Liver (tissue), 9 donors: ENCODE measurements around the gene C3orf20. TPM values are rescaled to one million over a fixed set of nuclear protein-coding genes. Genes with fewer than 3 reads are reported as not detected.
"Not testable (repeated sequence)": the region's sequence is repeated elsewhere in the genome, so short reads cannot be mapped to it uniquely, and the experiment has no call there.

ENCODE experiments used
- DNase-seq: peaks from one replicate; pipeline ENCODE4 v3.0.0-alpha.2; 2017; ENCODE audit warnings: low spot score
- H3K27ac ChIP-seq, 2 donors: one replicate each; pipeline ENCODE4 v1.7.0; 2013; ENCODE audit warnings: inconsistent platforms in 2 of 2, low read length in 2 of 2, control low read depth in 1 of 2, low read depth in 1 of 2, mild to moderate bottlenecking in 1 of 2
- H3K27me3 ChIP-seq, 4 donors: one replicate each; pipeline versions ENCODE4 v1.6.1 to v1.7.0; 2013; ENCODE audit warnings: low read length in 3 of 4, inconsistent platforms in 1 of 4, mild to moderate bottlenecking in 1 of 4, moderate library complexity in 1 of 4; ENCODE audit not compliant: control insufficient read depth in 4 of 4, insufficient read depth in 4 of 4
- H3K36me3 ChIP-seq, 4 donors: one replicate each; pipeline versions ENCODE4 v1.6.1 to v1.7.0; 2013; ENCODE audit warnings: low read length in 3 of 4, mild to moderate bottlenecking in 3 of 4, low read depth in 1 of 4, moderate library complexity in 1 of 4; ENCODE audit not compliant: control insufficient read depth in 4 of 4, insufficient read depth in 3 of 4
- H3K4me1 ChIP-seq, 4 donors: one replicate each; pipeline versions ENCODE4 v1.6.1 to v1.7.0; 2013; ENCODE audit warnings: low read length in 3 of 4, mild to moderate bottlenecking in 3 of 4, moderate library complexity in 1 of 4; ENCODE audit not compliant: control insufficient read depth in 4 of 4, insufficient read depth in 4 of 4
- H3K4me3 ChIP-seq, 3 donors: one replicate each; pipeline versions ENCODE4 v1.6.1 to v1.7.0; 2013; ENCODE audit warnings: low read length in 3 of 3, control low read depth in 1 of 3, low read depth in 1 of 3, mild to moderate bottlenecking in 1 of 3
- H3K9ac ChIP-seq, 2 donors: one replicate each; pipeline ENCODE4 v1.7.0; 2013; ENCODE audit warnings: low read length in 2 of 2, mild to moderate bottlenecking in 2 of 2, moderate library complexity in 2 of 2, control low read depth in 1 of 2, low read depth in 1 of 2
- H3K9me3 ChIP-seq, 4 donors: one replicate each; pipeline versions ENCODE4 v1.6.1 to v1.7.0; 2013; ENCODE audit warnings: low read length in 3 of 4; ENCODE audit not compliant: control insufficient read depth in 4 of 4
- ATF3 ChIP-seq: IDR thresholded peaks from 2 replicates; pipeline ENCODE4 v1.6.1; 2016; ENCODE audit warnings: antibody characterized with exemption
- CTCF ChIP-seq: fragments of 150-350 bp; IDR thresholded peaks from 2 replicates; pipeline ENCODE4 v1.5.1; 2017; ENCODE audit warnings: improper control_type of control experiment, low read depth, low read length; ENCODE audit not compliant: missing input control
- EGR1 ChIP-seq, 2 donors: IDR thresholded peaks; 2 replicates each; pipeline ENCODE4 v1.6.1; 2016 to 2018; ENCODE audit warnings: antibody characterized with exemption in 2 of 2, low read depth in 2 of 2
- FOXA1 ChIP-seq: IDR thresholded peaks from 2 replicates; pipeline ENCODE4 v1.6.1; 2016; ENCODE audit warnings: antibody characterized with exemption
- FOXA2 ChIP-seq: IDR thresholded peaks from 2 replicates; pipeline ENCODE4 v1.6.1; 2016; ENCODE audit warnings: antibody characterized with exemption
- GABPA ChIP-seq, 2 donors: IDR thresholded peaks in 1 of 2; conservative IDR thresholded peaks in 1 of 2; 2 replicates each; pipeline ENCODE4 v1.6.1; 2016; ENCODE audit warnings: antibody characterized with exemption in 2 of 2, mild to moderate bottlenecking in 1 of 2, moderate library complexity in 1 of 2
- HNF4A ChIP-seq, 2 donors: conservative IDR thresholded peaks; 2 replicates each; pipeline ENCODE4 v1.6.1; 2016; ENCODE audit warnings: antibody characterized with exemption in 2 of 2, mild to moderate bottlenecking in 2 of 2
- HNF4G ChIP-seq: IDR thresholded peaks from 2 replicates; pipeline ENCODE4 v1.6.1; 2016; ENCODE audit warnings: antibody characterized with exemption
- JUND ChIP-seq, 2 donors: IDR thresholded peaks; 2 replicates each; pipeline ENCODE4 v1.6.1; 2016; ENCODE audit warnings: antibody characterized with exemption in 2 of 2
- MAX ChIP-seq: IDR thresholded peaks from 2 replicates; pipeline ENCODE4 v1.6.1; 2016; ENCODE audit warnings: antibody characterized with exemption
- NR2F2 ChIP-seq: IDR thresholded peaks from 2 replicates; pipeline ENCODE4 v1.6.1; 2016; ENCODE audit warnings: antibody characterized with exemption
- RAD21 ChIP-seq, 2 donors: IDR thresholded peaks; 2 replicates each; pipeline ENCODE4 v1.6.1; 2016; ENCODE audit warnings: antibody characterized with exemption in 2 of 2, mild to moderate bottlenecking in 2 of 2
- REST ChIP-seq: IDR thresholded peaks from 2 replicates; pipeline ENCODE4 v1.6.1; 2016; ENCODE audit warnings: antibody characterized with exemption, mild to moderate bottlenecking
- RXRA ChIP-seq, 2 donors: IDR thresholded peaks; 2 replicates each; pipeline ENCODE4 v1.6.1; 2017 to 2018; ENCODE audit warnings: antibody characterized with exemption in 2 of 2, mild to moderate bottlenecking in 1 of 2
- SP1 ChIP-seq: IDR thresholded peaks from 2 replicates; pipeline ENCODE4 v1.6.1; 2018; ENCODE audit warnings: antibody characterized with exemption, mild to moderate bottlenecking
- TAF1 ChIP-seq: conservative IDR thresholded peaks from 2 replicates; pipeline ENCODE4 v1.6.1; 2016; ENCODE audit warnings: antibody characterized with exemption, mild to moderate bottlenecking
- YY1 ChIP-seq: IDR thresholded peaks from 2 replicates; pipeline ENCODE4 v1.6.1; 2016; ENCODE audit warnings: antibody characterized with exemption, mild to moderate bottlenecking
- ZBTB33 ChIP-seq: IDR thresholded peaks from 2 replicates; pipeline ENCODE4 v1.6.1; 2016; ENCODE audit warnings: antibody characterized with exemption
- WGBS: extraction: QIAGEN DNeasy Blood & Tissue Kit; methylation state at CpG from one replicate; pipeline ENCODE4 v1.1.7; 2013; 5-methylcytosine and 5-hydroxymethylcytosine counted together
- polyA plus RNA-seq, 2 donors: library from polyadenylated mRNA; stranded (reverse) in 1 of 2; unstranded in 1 of 2; fragments of 200-250 nt in 1 of 2; fragments of >200 nt in 1 of 2; fragmentation: Nextera tagmentation in 1 of 2; extraction: Ambion mirVana in 1 of 2; gene quantifications; one replicate each; pipeline versions ENCODE4 v1.2.1 to v1.2.3, GENCODE V29; 2013 to 2015
- total RNA-seq, 2 donors: library from RNA; depleted of rRNA; stranded (reverse); fragments of >200 nt; gene quantifications; one replicate each; pipeline ENCODE4 v1.2.3, GENCODE V29; 2014
- donor health status: healthy.
- donor health status: healthy.
- donor health status: healthy.
- donor health status: healthy.
- donor health status: healthy.

C3orf20 gene
- total and polyA plus RNA-seq, 4 donors: 0.05 to 0.08 TPM; not detected in 2

- peak within 1 kb of the TSS; percentile 79 for H3K27ac ChIP-seq
- H3K4me1 ChIP-seq: peaks cover 7 to 44% (median 40%) of the 10 kb centered on the region in 4 donors
- under 1% methylated on average over 47 of the region's 47 CpGs for WGBS
- H3K4me3 ChIP-seq: peak within 1 kb of the TSS; percentile 72 to 98 (median 86)
- TF ChIP-seq RAD21 (IDR thresholded peaks at IDR 0.05): peak; percentile 48 to 54
- TF ChIP-seq CTCF: no peak
- peak; percentile 83 to 84 for TF ChIP-seq JUND (IDR thresholded peaks at IDR 0.05)
- peak; percentile 78 for TF ChIP-seq FOXA1
- TF ChIP-seq NR2F2: peak; percentile 100
- peak; percentile 83 for TF ChIP-seq TAF1
- peak; percentile 97 for TF ChIP-seq ZBTB33
- peak; percentile 100 for TF ChIP-seq YY1
- TF ChIP-seq SP1: peak; percentile 92
- TF ChIP-seq MAX: peak; percentile 64
- no peak for TF ChIP-seq HNF4G
- peak; percentile 78 for TF ChIP-seq ATF3
- peak; percentile 62 to 74 for TF ChIP-seq HNF4A (conservative IDR thresholded peaks at IDR 0.05)
- peak; percentile 84 for TF ChIP-seq REST
- peak; percentile 71 for TF ChIP-seq FOXA2
- TF ChIP-seq EGR1 (IDR thresholded peaks at IDR 0.05; ENCODE audit: low read depth in 2 of 2): peak in 1 of 2 donors; percentile 15
- TF ChIP-seq RXRA (IDR thresholded peaks at IDR 0.05): peak; percentile 99 to 100
- TF ChIP-seq GABPA (IDR thresholded peaks at IDR 0.05 in 1 of 2, conservative IDR thresholded peaks at IDR 0.05 in 1 of 2): peak; percentile 76 to 97
- peaks cover 2 to 20% (median 17%) of the 10 kb centered on the region in 4 donors for H3K36me3 ChIP-seq
- no peaks in the 10 kb centered on the region for H3K27me3 ChIP-seq
- H3K9ac ChIP-seq: peak within 1 kb of the TSS; percentile 86 to 94
- no peaks in the 10 kb centered on the region for H3K9me3 ChIP-seq
- DNase-seq: peak; percentile 96
Measured at GRCh38 chr3:14651440-14652251, 23.3 kb upstream of the C3orf20 start, which contains the start of gene CCDC174. CCDC174 (plus strand) TSS chr3:14651762; CDS start chr3:14651837, 75 bp downstream.

GRCh38 chr3:14652360-14652907 lies 22.5 kb upstream of the C3orf20 start:
- 82% methylated on average over 21 of the region's 21 CpGs for WGBS
- DNase-seq, H3K9me3 ChIP-seq, H3K27me3 ChIP-seq: not testable (repeated sequence)
- Histone ChIP-seq H3K36me3 (peaks cover 2 to 27% (median 25%) of the 10 kb centered on the region in 4 donors), H3K27ac (peak overlapping the region; percentile 79), H3K9ac (peak overlapping the region; percentile 86 to 94), H3K4me1 (peaks cover 7 to 44% (median 40%) of the 10 kb centered on the region in 4 donors), H3K4me3 (peak overlapping the region; percentile 72 to 98 (median 86))
